ENCODE measurements around the gene BBX.

The BBX gene

DNA sequence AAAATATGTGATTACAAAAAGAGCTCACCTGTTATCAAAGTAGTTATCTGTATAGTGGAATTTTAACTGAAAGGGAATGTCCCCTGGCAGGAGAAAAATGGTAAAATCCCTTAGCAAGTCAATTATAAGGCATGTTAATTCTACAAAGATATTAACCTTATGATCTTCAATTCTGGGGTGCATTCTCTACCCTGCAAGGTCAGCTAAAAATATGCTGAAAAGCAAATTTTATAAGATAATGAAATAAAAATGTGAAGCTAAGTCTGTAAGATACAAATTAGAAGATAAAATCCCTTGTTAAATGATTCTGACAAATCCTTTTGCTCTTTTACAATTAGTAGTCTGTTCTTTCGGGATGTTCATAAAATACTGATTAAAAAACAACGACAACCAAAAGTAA, 109.8 kb downstream of the BBX start:
- DNase-seq (ENCODE audit: low spot score): no peak
- no peak for TF ChIP-seq CTCF (IDR thresholded peaks at IDR 0.05)
- no peak overlapping the region for H3K4me3 ChIP-seq
- no peak overlapping the region for H3K27ac ChIP-seq

DNA sequence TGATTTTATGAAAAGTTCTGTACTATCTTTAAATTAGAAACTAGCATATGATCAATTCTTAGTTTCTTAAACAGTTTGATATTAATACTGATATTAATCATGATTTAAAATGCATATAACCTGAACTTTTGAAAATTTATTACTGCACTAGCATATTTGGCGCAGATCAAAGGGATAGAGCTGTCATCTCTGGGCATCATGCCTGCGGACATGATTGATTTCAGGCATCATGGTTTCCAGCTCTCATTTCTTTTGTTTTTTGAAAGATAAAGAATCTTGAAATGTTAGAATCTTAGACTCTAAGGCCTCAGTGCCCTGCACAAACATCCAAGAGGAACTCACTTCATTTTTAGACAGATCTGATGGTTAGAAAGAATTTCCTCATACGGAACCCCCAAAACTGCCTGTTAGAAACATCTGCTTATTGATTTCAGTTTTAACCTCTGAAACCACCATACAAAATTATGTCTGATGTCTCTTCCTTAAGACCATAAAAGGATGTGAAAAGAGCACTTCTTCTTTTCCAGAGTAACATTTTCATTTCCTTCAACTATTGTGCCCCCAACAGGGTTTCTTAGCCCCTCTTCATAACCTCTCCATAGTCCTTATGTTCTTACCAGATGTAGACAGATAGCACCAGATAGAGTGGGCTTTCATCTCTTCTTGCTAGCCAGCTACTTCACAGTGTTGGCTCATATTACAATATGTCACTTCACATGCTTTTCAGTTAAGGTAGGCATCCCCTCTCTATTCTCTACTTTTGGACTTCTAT, 110.8 kb downstream of the BBX start:
- Histone ChIP-seq H3K27ac (no peak overlapping the region), H3K4me3 (no peak overlapping the region)
- TF ChIP-seq CTCF (IDR thresholded peaks at IDR 0.05): no peak
- DNase-seq (ENCODE audit: low spot score): no peak

GRCh38 chr3:107634099-107634489, 111.3 kb downstream of the BBX start:
- H3K27ac ChIP-seq: no peak overlapping the region
- DNase-seq (ENCODE audit: low spot score): no peak
- no peak overlapping the region for H3K4me3 ChIP-seq
- TF ChIP-seq CTCF (IDR thresholded peaks at IDR 0.05): no peak

- no peak overlapping the region for H3K27ac ChIP-seq
- no peak overlapping the region for H3K4me3 ChIP-seq
- no peak for DNase-seq (ENCODE audit: low spot score)
- TF ChIP-seq CTCF (IDR thresholded peaks at IDR 0.05): no peak
Observed at GRCh38 chr3:107637416-107638183, 114.8 kb downstream of the BBX start.

- H3K4me3 ChIP-seq: no peak overlapping the region
- no peak for TF ChIP-seq CTCF (IDR thresholded peaks at IDR 0.05)
- H3K27ac ChIP-seq: no peak overlapping the region
- DNase-seq (ENCODE audit: low spot score): no peak
Observed at GRCh38 chr3:107641572-107642307, 119.0 kb downstream of the BBX start.

- Histone ChIP-seq H3K4me3 (no peak overlapping the region), H3K27ac (no peak overlapping the region)
- no peak for DNase-seq (ENCODE audit: low spot score)
- no peak for TF ChIP-seq CTCF (IDR thresholded peaks at IDR 0.05)
Observed at GRCh38 chr3:107643038-107643883, 120.5 kb downstream of the BBX start.

All from coronary artery (tissue), 2 donors.